ENCODE results near the gene ABCG1.

The ABCG1 gene

DNA sequence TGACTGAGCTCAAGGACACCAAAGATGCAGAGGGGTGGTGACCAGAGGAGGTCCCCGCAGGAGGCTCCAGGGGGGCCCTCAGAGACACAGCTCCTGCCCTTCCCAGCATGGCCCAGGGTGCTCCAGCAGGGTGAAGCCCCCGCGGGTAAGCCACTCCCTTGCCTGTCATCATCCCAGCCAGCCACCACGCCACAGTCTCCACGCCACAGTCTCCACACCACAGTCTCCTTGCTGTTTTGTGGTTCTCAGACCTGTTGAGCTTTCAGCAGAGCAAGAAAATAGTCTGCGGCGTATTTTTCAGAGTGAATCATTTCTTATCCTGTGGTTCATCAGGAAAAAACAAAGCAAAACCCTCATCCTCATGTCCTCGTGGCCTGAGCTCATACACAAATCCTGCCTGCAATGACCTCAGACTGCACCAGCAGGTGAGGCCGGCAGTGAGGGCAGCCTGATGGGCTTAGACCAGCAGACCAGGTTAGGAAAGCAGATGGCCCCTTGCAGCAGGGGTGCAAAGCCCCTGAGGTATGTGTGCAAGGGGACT is 25.7 kb upstream of the ABCG1 start:
- DNase-seq, result no peak

DNA sequence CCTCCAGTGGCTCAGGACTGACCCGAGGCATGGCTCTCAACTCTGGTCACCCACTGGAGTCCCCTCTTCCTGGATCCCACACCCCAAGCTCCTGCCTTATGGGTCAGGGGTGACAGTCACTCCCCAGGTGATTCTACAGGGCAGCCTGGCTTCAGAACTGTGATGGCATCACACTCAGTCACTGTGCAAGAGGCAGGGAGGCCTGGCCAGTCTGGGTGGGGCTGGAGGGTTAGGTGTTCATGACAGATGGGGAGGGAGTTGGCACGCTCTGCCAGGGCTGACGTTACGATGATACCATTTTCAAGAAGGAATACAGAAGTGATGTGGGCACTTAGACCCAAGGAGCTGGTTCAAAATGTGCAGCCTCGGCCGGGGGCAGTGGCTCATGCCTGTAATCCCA is 25.2 kb upstream of the ABCG1 start:
- no peak for DNase-seq

- DNase-seq, result no peak
Observed at GRCh38 chr21:42194863-42195262, 24.1 kb upstream of the ABCG1 start.

DNA sequence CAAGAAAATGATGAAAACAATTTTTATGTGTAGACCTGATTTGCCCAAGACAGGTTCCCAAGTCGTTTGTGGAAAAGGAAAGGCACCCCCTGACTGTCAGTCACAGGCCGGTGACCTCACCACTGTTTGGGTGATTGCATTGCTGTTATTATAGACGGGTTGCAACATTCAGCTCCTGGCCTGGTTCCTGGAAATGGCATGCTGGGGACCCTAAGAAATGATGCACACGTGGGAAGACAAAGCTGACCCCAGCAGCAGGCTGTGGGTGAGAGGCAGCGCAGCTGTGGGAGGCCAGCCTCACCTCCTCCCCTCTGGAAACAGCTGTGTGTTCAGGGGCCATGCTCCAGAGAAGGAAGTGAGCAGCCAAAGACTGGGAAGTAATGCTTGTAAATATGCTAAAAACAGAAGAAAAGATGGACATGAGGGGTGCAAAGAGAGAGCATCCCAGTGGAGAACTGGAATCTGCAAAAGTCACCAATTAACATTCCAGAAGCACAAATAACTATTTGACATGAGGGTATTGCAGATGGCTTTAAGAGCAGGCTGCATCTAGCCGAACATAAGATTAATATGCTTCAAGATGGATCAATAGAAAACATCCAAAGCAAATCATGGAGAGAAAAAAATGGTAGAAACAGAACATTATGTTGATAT is 23.4 kb upstream of the ABCG1 start:
- peak; percentile 34 for DNase-seq

- DNase-seq, result peak; percentile 73
Observed at GRCh38 chr21:42198929-42199867, 19.7 kb upstream of the ABCG1 start.

GRCh38 chr21:42199868-42200463 is 19.0 kb upstream of the ABCG1 start:
- DNase-seq, result peak; percentile 55

GRCh38 chr21:42200906-42201614 is 17.9 kb upstream of the ABCG1 start:
- DNase-seq, result no peak

DNA sequence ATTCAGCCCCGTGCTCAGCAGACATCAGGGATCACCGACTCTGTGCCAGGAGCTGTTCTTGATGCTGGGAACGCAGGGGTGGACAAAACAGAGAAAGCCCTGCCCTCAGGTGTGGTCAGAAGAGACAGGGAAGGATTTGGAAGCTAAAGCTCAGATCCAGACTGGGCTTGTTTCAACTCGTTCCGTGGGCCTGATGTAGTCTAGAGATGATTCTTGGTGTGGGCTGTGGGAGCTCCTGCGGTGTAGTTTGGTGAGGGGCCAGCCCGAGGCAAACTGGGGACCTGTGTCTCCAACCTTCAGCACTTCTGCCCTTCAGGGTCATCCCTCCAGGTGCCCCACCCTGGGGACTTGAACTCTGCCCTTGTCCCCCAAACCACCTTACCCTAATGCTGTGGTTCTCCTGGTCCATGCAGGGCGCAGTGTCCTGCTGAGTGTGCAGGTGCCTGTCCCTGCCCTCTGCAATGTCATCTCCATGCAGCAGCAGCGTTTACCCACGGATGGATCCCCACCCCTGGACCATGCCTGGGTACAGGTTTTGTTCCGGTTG is 17.3 kb upstream of the ABCG1 start:
- DNase-seq, result no peak

DNA sequence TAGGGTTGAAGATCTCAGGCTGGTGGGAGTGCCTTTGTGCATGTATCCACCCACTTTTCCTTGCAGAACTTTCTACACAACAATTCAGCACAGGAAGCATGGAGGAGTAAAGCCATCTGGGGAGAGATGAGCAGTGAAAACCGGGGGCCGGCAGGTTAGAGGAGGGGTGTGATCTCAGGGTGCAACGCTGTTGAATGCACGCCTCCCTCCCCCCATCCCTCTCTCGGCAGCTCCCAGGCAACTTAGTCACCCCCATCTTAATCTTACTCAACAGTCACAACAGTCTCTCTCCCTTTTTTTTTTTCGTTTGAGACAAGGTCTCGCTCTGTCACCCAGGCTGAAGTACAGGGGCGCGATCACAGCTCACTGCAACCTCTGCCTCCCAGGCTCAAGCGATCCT is 16.6 kb upstream of the ABCG1 start:
- no peak for DNase-seq

GRCh38 chr21:42203321-42203720 is 15.6 kb upstream of the ABCG1 start:
- no peak for DNase-seq

DNA sequence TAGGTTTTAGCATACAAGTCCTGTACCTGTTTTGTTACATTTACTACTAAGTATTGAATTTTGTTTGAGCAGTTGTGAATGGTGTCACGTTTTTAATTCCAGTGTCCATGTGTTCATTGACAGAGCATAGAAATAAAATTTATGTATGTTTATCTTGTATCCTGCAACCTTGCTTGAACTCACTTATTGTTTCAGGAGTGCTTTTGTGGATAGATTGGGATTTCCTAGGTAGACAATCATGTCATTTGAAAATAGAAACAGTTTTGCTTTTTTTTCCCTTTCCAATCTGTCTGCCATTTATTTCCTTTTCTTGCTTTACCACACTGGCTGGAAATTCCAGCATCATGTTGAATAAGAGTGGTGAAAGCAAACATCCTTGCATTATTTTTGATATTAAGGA is 15.0 kb upstream of the ABCG1 start:
- DNase-seq, result no peak

DNA sequence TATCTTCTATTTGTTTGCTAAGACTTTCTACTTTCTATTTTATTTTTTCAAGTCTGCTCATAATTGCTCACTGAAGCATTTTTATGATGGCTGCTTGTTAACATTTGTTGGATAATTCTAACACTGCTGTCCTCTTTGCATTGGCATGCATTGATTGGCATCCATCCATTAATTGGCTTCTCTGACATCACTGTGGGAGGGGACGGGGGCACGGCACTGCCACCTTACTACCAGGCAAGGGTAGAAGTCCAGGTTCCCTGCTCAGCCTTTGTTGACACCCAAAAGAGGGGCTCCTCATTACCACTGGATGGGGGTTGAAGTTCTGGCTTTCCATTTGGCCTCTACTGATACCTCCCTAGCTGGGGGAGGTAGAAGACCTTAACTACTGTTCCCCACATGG is 11.5 kb upstream of the ABCG1 start:
- DNase-seq, result no peak

GRCh38 chr21:42208036-42208435 is 10.9 kb upstream of the ABCG1 start:
- DNase-seq, result no peak

DNA sequence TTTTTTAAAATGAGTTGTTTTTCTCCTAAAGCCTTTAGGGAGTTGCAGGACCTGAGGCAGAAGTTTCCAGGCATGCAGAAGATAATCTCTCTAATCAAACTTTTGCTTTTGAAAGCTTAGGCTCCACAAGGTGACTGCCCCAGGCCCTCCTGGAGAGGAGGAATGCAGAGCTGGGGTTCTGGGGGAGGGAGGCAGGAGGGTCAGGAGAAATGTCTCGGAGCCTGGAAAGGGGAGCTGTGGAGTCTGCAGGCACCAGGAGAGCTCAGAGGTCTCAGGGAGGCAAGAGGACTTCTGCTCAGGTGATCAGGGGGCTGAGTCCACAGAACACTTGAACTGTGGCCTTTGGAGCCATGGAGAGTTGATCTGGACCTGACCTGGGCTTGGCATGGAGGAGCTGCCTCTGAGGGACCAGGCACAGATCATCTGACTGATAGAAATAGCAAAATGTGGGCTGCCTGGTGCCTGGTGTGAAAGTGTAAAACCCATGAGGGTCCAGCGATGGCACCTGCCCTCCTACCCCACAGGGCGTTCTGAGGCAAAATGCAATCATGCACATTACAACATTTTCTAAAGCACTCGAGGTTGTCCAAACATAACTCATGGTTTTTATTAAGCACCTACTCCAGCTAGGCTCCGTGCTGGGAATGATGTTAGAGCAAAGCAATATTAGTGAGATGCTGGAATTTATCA is 10.0 kb upstream of the ABCG1 start:
- no peak for DNase-seq

DNA sequence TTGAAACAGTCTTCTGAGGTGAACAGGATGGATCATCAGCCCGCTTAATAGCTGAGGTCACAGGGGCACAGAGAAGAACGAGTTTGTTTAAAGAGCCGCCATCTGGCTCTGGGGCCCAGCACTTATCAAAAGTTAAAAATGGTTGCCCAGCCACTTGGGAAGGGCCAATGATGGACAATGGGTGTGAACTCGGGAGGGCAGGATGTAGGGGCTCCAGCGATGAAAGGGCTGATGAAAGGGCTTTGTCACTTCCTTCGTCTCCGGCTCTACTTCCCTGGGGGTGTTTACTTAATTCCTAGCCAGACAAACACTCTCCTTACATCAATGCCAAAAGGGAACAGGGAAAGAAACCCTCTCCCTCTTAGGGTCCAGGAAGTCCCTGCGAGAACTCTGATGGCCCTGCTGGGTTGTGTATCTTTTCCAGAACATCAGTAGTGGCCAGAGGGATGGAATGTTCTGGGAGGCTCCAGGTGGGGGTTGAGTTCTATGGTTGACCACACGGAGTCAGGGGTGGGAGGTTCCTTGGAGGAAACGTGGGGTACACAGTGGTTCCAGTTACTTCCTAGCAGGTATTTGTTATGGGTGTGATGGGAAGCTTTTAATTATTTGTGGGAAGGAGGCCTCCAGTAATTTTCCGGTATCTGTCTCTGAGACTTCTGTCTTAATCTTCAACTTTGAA is 9.0 kb upstream of the ABCG1 start:
- DNase-seq, result no peak

- DNase-seq, result no peak
Observed at GRCh38 chr21:42212266-42212665, 6.7 kb upstream of the ABCG1 start.

- no peak for DNase-seq
Observed at GRCh38 chr21:42213082-42213774, 5.7 kb upstream of the ABCG1 start.

GRCh38 chr21:42214081-42214750 is 4.7 kb upstream of the ABCG1 start:
- DNase-seq, result no peak

DNA sequence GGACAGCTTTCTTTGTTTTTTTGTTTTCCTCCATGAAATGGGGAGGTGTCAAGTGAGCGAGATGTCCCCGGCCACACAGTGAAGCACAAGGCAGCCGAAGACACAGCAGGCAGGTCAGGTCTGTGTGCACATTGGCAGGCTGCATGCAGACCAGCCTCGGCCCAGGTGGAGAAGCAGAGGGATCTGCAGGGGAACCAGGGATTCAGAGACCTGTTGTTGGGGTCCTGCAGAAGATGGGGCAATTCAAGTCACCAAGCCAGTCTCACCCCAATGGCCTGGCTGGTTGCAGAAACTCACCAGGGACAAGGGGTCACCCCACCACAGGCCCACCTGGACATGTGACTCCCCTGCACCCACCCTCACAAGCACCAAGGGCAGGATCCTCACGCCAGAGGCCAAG is 4.0 kb upstream of the ABCG1 start:
- DNase-seq, result no peak

All from fibroblast of skin of right biceps (primary cell).